NAMALWA (cell line): Measurements from ENCODE around the gene IQGAP1.
"Not testable (repeated sequence)": the region's sequence is repeated elsewhere in the genome, so short reads cannot be mapped to it uniquely, and the experiment has no call there.

ENCODE experiments used
- DNase-seq: peaks from one replicate; pipeline ENCODE4 v3.0.0-alpha.2; 2015; ENCODE audit warnings: low spot score

Gene IQGAP1

DNA sequence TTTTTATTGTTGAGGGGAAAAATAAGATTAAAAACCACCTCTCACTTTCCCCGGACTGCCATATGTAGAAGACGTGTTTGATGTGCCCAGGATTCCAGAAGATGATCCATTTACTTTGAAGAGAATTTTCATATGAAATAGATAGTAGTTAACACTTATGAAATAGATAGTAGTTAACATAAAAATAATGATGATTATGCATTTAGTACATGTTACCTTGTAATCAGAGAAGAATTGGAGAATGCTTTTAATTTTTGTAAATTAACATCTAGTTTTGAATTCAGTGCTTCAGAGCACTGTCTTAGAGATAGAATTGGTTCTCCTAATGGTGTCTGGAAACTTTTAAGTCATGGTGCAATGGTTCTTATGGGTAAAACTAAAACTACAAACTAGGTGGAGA is 95.6 kb downstream of the IQGAP1 start:
- no peak for DNase-seq

DNA sequence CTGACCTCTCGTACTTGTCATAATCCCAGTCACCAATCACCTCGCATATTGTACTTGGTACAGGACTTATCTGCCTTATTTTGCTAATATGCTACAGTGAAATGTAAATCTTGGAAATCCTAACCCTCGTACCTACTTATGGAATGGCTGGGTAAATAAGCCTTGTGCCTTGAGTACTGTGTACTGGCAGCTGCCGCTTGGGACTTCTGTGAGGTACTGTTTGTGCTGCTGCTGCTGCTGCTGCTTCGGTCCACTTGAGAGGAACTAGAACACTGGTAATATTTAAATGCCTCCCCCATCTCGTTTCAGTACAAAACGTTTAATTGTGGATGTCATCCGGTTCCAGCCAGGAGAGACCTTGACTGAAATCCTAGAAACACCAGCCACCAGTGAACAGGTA is 99.1 kb downstream of the IQGAP1 start:
- DNase-seq, result no peak

DNA sequence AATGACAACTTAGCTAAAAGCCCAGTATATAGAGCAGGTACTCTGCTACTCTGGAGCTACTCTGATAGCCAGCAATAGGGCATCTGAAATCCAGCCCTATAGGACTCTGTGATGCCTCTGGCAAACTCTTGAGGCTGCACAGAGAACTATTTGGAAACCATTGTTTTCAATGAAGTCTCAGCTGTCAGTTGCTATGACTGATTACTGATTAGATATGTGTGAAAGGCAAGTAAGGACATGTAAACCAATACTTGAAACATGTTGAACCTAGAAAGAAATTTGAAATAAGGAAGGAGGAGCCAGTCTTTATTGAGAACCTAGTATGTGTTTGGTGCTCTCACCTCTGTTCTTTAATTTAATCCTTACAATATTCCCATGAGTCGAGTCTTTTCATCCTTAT is 101.5 kb downstream of the IQGAP1 start:
- DNase-seq, result no peak

DNA sequence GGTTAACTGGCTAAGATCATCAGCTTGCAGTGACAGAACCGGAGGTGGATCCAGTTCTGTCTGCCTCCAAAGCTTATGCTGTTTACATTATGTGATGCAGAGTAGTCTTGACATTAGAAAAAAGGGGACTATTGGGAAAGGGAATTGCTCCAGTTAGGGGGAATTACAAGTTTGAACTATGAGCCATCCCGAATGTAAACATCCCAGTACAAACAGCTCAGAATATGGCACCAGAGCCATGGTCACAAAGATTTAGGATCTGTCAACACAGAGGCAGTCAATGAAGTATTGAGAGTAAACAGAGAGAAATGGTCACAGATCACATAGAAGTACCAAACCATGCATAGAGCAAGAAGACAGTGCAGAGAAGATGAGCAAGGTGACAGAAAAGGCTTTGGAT is 101.9 kb downstream of the IQGAP1 start:
- no peak for DNase-seq

DNA sequence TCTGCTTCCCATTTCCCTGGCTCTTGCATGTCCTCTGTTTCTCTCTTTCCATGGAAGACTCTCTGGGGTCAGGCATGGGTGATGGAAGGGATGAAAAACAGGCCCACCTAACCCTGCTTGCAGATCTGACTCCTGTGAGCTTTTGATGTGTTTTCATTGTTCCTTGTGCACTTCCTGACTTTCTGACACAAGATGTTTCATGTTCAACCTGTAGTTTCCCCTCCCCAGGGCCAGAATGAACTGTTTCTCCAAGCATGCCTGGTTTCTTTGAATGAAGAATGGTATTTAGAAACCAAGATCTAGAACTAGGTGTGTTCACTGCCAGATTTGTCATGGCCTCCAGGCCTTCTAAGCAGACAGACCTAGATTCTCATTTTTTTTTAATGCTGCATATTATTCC is 105.6 kb downstream of the IQGAP1 start:
- DNase-seq, result no peak

DNA sequence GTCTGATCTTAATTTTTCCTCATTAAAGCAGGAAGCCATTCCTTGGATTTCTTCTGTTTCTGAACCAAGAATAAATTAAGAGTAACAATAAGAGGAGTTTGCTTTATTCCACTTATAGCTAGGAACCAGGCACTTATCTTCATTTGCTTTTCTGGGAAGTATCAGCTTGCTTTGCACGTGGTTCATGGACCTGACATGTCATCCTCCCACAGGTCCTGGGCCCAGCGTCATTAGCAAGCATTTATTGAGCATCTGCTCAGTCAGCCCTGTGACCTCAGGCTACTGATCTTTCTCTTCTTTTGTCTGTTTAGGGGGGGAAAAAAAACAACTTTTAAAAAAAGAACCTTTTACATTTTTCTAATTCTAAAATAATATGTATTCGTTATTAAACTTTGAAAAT is 107.0 kb downstream of the IQGAP1 start:
- no peak for DNase-seq

DNA sequence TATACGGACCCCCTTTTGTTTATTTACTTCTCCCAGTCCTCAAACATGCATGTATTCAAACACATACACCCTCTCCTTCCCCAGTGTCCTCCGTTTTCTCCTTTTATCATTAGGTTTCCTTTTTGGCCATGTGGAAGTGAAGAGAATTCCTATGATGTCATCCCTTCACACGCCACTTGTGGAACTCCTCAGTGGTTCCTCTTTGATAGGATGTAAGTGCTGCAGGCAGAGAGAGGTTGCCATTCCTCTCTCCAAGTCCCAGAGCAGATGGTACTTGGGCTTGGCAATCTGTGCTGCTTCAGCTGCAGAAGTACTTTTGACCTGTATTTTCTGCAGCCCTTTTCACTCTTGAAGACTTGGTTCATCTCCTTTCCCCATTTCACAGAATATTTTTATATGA is 108.7 kb downstream of the IQGAP1 start:
- DNase-seq, result no peak

DNA sequence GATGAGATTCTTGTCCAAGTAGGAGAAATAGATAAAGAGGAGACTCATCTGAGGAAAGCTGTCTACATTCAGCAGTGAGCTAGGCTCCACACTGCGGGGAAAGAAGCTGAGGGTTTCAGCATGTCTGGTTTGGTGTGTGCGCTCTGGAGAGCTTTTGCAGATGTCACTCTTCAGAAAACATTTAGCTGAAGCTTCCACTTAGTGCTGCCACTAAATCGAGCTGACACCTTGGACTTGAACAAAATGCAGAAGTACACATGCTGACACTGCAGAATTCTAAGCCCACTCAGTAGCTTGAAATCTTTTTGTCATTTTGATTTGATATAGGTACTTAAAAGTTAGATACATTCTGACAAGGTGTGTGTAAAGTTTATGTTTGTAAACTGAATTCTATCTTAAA is 109.3 kb downstream of the IQGAP1 start:
- no peak for DNase-seq

DNA sequence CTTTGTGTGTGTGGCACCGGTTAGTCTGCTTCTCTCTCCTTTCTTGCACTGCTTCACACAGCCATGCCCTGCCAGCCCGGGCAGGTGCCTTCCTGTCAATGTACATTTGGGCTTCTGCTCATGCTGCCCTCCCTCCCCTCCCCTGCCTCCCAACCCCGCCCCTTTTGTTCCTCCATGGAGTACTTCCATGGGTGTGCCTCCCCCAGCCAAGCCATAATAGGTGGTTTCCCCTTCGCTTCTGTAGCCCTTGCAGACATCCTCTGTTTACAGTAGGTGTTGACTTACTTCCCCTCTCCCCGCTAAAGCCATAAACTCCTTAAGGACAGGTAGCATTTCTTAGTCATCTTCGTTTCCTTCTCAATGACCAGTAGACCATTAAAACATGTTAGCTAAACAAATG is 109.9 kb downstream of the IQGAP1 start:
- no peak for DNase-seq

DNA sequence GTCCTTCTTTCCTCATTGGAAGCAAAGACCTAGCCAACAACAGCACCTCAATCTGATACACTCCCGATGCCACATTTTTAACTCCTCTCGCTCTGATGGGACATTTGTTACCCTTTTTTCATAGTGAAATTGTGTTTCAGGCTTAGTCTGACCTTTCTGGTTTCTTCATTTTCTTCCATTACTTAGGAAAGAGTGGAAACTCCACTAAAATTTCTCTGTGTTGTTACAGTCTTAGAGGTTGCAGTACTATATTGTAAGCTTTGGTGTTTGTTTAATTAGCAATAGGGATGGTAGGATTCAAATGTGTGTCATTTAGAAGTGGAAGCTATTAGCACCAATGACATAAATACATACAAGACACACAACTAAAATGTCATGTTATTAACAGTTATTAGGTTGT is 112.1 kb downstream of the IQGAP1 start:
- DNase-seq, result no peak

DNA sequence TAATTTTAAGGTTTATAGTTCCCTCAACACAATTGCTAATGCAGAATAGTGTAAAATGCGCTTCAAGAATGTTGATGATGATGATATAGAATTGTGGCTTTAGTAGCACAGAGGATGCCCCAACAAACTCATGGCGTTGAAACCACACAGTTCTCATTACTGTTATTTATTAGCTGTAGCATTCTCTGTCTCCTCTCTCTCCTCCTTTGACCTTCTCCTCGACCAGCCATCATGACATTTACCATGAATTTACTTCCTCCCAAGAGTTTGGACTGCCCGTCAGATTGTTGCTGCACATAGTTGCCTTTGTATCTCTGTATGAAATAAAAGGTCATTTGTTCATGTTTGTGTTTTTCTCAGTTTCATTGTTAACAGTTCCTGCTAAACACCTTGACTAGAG is 113.9 kb downstream of the IQGAP1 start:
- no peak for DNase-seq

DNA sequence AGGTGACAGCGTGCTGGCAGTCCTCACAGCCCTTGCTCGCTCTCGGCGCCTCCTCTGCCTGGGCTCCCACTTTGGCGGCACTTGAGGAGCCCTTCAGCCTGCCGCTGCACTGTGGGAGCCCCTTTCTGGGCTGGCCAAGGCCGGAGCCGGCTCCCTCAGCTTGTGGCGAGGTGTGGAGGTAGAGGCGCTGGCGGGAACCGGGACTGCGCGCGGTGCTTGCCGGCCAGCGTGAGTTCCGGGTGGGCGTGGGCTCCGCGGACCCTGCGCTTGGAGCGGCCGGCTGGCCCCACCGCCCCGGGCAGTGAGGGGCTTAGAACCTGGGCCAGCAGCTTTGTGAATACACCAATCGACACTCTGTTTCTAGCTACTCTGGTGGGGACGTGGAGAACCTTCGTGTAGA is 122.7 kb downstream of the IQGAP1 start:
- not testable (repeated sequence) for DNase-seq

DNA sequence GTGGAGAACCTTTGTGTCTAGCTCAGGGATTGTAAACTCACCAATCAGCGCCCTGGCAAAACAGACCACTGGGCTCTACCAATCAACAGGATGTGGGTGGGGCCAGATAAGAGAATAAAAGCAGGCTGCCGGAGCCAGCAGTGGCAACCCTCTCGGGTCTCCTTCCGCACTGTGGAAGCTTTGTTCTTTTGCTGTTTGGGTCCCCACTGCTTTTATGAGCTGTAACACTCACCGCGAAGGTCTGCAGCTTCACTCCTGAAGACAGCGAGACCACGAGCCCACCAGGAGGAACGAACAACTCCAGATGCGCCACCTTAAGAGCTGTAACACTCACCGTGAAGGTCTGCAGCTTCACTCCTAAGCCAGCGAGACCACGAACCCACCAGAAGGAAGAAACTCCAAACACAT is 123.2 kb downstream of the IQGAP1 start:
- not testable (repeated sequence) for DNase-seq

DNA sequence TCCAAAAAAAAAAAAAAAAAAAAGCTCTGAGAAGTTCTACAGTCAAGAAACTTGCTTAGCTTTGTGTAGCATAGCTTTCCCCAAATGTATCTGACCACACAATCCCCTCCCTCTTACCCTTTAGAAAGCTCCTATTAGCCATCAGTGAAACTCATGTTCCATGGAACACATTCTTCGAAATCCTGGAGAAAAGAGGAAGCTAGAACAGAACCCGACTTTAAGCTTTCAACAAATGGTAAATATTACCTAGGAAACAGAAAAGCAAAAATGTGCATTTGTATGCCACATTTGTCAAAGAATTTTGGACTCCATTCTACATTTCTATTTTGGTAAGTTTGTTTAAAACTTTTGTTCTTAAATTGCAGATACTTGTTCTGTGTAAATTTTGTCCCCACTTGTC is 124.2 kb downstream of the IQGAP1 start:
- DNase-seq, result no peak

DNA sequence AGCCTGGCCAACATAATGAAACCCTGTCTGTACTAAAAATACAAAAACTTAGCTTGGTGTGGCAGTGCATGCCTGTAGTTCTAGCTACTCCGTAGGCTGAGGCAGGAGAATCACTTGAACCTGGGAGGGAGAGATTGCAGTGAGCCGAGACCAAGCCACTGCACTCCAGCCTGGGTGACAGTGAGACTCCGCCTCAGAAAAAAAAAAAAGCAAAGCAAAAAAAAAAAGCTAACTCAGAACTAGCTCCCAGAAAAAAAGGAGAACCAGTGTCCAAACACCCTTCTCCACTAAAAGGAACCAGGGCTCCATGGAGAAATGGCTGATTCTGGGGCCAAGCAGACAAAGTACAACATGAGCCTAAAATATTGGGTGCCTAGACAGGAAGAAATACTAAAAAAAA is 124.9 kb downstream of the IQGAP1 start:
- no peak for DNase-seq

DNA sequence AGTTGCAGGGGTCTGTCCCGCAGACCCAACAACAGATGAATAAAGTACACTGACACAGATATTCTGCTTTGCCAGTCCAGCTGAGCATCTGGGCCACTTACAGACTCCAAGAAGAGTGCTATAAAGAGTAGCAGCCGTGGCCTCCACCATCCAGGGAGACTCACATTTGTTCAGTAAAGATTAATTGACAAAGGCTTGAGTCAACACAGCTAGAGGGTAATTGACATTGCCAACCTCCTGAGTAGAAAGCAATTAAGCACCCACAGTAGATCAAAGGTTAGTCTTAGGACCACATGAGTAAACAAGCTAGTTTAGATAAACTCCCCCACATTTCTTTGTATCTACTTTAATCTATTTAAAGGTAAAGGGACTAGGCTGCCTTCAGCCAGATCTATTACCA is 125.4 kb downstream of the IQGAP1 start:
- no peak for DNase-seq

DNA sequence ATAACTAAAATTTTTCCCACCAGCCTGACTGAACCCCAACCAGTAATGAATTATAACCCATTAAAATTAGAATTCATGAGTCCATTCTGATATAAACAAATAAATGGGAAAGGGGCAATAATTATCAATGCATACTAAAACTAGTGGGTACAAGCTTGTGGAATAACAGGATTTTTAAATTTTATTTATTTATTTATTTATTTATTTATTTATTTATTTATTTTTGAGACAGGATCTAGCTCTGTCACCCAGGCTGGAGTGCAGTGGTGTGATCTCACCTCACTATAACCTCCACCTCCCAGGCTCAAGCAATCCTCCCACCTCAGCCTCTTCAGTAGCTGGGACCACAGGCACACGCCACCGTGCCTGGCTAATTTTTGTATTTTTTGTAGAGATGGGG is 125.9 kb downstream of the IQGAP1 start:
- DNase-seq, result not testable (repeated sequence)

DNA sequence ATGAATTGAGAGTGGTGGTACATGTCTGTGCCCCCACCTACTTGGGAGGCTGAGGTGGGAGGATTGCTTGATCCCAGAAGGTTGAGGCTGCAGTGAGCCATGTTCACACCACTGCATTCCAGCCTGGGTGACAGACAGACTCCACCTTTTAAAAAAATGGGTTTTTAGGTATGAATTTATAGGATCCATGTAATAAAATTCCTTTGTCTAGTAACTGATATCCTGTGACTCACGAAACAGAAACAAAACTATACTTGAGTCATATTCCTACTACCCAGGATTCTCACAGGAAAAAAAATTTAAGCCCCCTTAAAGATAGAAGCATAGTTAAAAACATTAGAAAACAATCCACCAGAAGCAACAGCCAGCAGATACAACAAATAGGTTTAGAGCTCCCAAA is 131.6 kb downstream of the IQGAP1 start:
- no peak for DNase-seq

DNA sequence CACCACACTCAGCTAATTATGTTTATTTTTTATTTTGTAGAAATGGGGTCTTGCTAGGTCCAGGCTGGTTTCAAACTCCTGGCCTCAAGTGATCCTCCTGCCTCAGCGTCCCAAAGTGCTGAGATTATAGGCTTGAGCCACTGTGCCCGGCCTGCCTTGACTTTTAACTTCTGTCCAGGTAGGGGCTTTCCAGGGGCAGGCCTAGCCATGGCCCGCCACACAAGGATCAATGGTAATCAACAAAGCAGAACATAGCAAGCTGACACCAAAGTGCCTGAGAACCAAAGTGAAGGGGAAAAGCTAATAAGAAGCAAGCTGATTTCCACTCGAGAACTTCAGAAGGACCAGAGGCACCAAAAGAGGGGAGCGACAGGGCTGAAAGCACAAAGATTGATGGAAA is 132.3 kb downstream of the IQGAP1 start:
- no peak for DNase-seq

DNA sequence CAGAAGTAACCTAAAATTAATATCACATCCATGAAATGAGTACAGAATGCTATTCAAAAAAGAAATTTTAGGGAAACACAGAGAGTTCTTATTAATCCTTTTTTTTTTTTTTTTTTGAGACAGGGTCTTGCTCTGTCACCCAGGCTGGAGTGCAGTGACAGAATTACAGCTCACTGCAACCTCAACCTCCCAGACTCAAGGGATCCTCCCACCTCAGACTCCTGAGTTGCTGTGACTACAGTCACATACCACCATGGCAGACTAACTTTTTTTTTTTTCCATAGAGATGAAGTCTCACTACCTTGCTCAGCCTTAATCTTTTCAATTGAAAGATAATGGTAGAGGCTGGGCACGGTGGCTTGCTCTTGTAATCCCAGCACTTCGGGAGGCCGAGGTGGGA is 135.3 kb downstream of the IQGAP1 start:
- DNase-seq, result no peak

DNA sequence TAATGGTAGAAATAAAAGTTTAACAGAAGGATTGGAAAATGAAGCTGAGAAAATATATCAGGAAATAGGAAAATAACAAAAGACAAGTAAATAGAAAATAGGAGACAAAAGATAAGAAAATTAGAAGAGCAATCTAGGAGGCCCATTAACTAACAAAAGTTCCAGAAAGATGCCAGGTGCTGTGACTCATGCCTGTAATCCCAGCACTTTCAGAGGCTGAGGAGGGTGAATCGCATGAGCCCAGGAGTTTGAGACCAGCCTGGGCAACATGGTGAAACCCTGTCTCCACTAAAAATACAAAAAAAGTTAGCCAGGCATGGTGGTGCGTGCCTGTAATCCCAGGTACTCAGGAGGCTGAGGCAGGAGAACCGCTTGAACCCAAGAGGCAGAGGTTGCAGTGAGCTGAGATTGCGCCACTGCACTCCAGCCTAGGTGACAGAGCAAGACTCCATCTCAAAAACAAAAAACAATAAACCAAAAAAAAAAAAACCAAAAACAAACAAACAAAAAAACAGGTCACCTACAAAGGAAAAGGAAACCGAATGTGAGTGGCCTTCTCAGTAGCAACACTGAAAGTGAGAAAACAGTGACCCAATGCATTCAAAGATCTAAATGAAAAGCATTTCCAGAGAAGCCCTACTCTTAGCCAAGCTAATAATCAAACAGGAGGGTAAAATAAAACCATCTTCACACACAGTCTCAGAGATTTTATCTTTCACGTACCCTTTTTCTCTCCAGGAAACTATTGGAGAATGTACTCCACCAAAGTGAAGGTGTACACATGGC is 136.2 kb downstream of the IQGAP1 start:
- DNase-seq, result not testable (repeated sequence)

DNA sequence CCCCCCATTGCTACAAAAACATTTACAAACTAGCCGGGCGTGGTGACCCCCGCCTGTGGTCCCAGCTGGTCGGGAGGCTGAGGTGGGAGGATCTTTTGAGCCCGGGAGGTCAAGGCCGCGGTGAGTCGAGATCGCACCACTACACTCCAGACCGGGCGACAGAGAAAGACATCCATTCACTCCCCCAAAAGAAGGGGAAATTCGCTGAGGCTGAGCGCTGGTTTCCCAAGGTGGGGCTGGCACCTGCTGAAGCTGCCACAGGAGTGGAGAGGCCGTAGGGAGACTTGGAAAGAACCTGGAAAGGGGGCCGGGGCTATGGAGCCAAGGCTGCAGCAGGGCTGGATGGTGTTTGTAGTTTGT is 140.9 kb downstream of the IQGAP1 start:
- DNase-seq, result no peak

DNA sequence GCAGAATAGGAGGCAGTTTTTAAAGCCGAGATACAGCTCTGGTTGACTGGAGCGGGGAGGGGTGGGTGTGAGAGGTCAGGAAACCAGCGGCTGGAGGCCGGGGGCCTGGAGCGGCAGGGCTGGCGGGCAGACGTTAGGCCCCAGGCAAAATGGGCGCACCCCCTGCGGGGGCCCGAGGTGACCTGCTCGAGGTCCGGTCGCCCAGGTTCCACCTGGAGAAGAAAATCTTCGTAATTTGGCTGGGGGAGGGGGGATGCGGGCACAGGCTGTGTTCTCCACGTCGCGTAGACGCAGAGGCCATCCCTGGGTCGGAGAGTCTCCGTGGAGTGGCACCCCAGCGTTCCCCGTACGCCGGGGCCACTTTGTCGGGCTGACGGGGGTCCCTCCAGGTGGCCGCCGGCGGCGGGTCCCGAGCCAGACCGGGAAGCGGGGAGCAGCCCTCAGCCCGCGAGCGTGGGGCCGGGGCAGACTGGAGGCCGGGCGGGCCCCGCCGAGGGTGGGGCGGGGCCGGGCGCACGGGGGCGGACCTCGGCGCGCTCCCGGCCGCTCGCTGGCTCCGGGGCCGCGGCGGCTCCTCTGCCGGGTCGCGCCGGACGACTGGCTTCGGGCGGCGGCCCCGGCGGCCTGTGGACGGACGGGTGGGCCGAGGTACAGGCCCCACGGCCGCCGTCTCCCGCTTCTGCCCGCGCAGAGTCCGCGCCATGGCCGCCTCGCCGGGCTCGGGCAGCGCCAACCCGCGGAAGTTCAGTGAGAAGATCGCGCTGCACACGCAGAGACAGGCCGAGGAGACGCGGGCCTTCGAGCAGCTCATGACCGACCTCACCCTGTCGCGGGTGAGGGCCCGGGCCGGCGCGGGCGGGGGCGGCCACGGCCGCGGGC is 141.6 kb downstream of the IQGAP1 start, which contains the start of gene CRTC3:
Gene CRTC3 (plus strand): TSS at position 553 of the 879 bp plus-strand sequence. CDS start 149 bp downstream, at position 702.
- DNase-seq, result peak; percentile 62
